Activated CD4-positive, alpha-beta T cell treated with anti-CD3 and anti-CD28 coated beads for 36 hours (primary cell): Measurements from ENCODE around the gene RABL6. TPM values are rescaled to one million over a fixed set of nuclear protein-coding genes. Genes with fewer than 3 reads are reported as not detected.
"Not testable (repeated sequence)": the region's sequence is repeated elsewhere in the genome, so short reads cannot be mapped to it uniquely, and the experiment has no call there.

Experiments used
- ATAC-seq: fragments of 200-7000 bp; cut with Tn5 transposase; one replicate; pipeline ENCODE4 v1.10.0; 2021; ENCODE audit warnings: mild to moderate bottlenecking, moderate library complexity
- CTCF ChIA-PET: fragments of 350-600 bp; sonication (Branson Sonifier 250); formaldehyde crosslinking; loops from one replicate; lab custom pipeline; 2021; ENCODE audit warnings: antibody characterized with exemption; lab: Charles Lee
- POLR2A ChIA-PET: fragments of 350-600 bp; sonication (Branson Sonifier 250); formaldehyde crosslinking; loops from one replicate; lab custom pipeline; 2021; ENCODE audit warnings: antibody characterized with exemption, inconsistent platforms; lab: Charles Lee
- DNase-seq: peaks from one replicate; pipeline ENCODE4 v3.0.0-alpha.2; 2020
- H3K27ac Mint-ChIP-seq: one replicate; pipeline ENCODE4 v1.8.0; 2021; ENCODE audit warnings: mixed read lengths
- H3K27me3 Mint-ChIP-seq: one replicate; pipeline ENCODE4 v1.8.0; 2021; ENCODE audit warnings: mixed read lengths
- H3K36me3 Mint-ChIP-seq: one replicate; pipeline ENCODE4 v1.8.0; 2021; ENCODE audit warnings: low read depth, mixed read lengths
- H3K4me1 Mint-ChIP-seq: one replicate; pipeline ENCODE4 v1.8.0; 2021; ENCODE audit warnings: mixed read lengths
- H3K4me3 Mint-ChIP-seq: one replicate; pipeline ENCODE4 v1.8.0; 2021; ENCODE audit warnings: mild to moderate bottlenecking, moderate library complexity, mixed read lengths
- H3K9me3 Mint-ChIP-seq: one replicate; pipeline ENCODE4 v1.8.0; 2021; ENCODE audit warnings: low read depth, mixed read lengths
- intact Hi-C, 2 experiments: fragments of 100-400 bp; cut with DNase I in 1 of 2; cut with micrococcal nuclease in 1 of 2; formaldehyde crosslinking; loops; one replicate each; pipeline versions ENCODE4 v1.14.2 to v1.15.1; 2022 to 2024; cut with DNase I, micrococcal nuclease
- total RNA-seq, 2 experiments: library from RNA; stranded (reverse); gene quantifications; one replicate each; pipeline ENCODE4 v1.2.3, GENCODE V29; 2021

The RABL6 gene, protein sequence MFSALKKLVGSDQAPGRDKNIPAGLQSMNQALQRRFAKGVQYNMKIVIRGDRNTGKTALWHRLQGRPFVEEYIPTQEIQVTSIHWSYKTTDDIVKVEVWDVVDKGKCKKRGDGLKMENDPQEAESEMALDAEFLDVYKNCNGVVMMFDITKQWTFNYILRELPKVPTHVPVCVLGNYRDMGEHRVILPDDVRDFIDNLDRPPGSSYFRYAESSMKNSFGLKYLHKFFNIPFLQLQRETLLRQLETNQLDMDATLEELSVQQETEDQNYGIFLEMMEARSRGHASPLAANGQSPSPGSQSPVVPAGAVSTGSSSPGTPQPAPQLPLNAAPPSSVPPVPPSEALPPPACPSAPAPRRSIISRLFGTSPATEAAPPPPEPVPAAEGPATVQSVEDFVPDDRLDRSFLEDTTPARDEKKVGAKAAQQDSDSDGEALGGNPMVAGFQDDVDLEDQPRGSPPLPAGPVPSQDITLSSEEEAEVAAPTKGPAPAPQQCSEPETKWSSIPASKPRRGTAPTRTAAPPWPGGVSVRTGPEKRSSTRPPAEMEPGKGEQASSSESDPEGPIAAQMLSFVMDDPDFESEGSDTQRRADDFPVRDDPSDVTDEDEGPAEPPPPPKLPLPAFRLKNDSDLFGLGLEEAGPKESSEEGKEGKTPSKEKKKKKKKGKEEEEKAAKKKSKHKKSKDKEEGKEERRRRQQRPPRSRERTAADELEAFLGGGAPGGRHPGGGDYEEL
- 10 to 100 TPM; 66.2 to 71.8 TPM for total RNA-seq

GRCh38 chr9:136807281-136808074 is at the start of gene RABL6:
RABL6 (plus strand) TSS chr9:136807948; CDS start chr9:136808197, 249 bp downstream.
- intact Hi-C loops, result loop anchor here (1.0 to 10.0 kb wide), 9 partner anchors 16 to 798 kb away; partner anchors contain the start of genes ARRDC1 (in 1 of the 2), EDF1 (in 1 of the 2), FBXW5 (in 1 of the 2) and NOTCH1 (in 1 of the 2)

GRCh38 chr9:136759001-136759400 is 48.7 kb upstream of the RABL6 start:
- no peak overlapping the region for H3K4me3 Mint-ChIP-seq
- ChIA-PET CTCF (interaction anchor here (0.6 to 1.6 kb wide), 4 partner anchors 8 to 276 kb away, joined by 3 to 4 read pairs (median 4); no protein-coding TSS in a partner anchor), POLR2A (no interaction called here)
- H3K4me1 Mint-ChIP-seq, result no peaks in the 10 kb centered on the region
- intact Hi-C loops, result no loop called here
- peaks cover 2% of the 10 kb centered on the region for H3K36me3 Mint-ChIP-seq
- DNase-seq, result no peak
- no peak overlapping the region for H3K27ac Mint-ChIP-seq
- peaks cover 9% of the 10 kb centered on the region for H3K27me3 Mint-ChIP-seq
- ATAC-seq, result no peak
- H3K9me3 Mint-ChIP-seq, result peaks cover 11% of the 10 kb centered on the region

More at GRCh38 chr9:136807281-136808074, at the start of gene RABL6:
- H3K36me3 Mint-ChIP-seq, result peaks cover 13% of the 10 kb centered on the region
- H3K27ac Mint-ChIP-seq, result peak within 1 kb of the TSS; percentile 88
- peak; percentile 88 for ATAC-seq
- no peaks in the 10 kb centered on the region for H3K9me3 Mint-ChIP-seq
- peak within 1 kb of the TSS; percentile 81 for H3K4me3 Mint-ChIP-seq
- ChIA-PET POLR2A (no interaction called here), CTCF (interaction anchor here (0.7 to 4.8 kb wide), 4 partner anchors 14 to 225 kb away, joined by 3 to 21 read pairs (median 6); partner anchors contain the start of gene AJM1)
- H3K4me1 Mint-ChIP-seq, result peaks cover 33% of the 10 kb centered on the region
- peak; percentile 86 for DNase-seq
- H3K27me3 Mint-ChIP-seq, result no peaks in the 10 kb centered on the region

DNA sequence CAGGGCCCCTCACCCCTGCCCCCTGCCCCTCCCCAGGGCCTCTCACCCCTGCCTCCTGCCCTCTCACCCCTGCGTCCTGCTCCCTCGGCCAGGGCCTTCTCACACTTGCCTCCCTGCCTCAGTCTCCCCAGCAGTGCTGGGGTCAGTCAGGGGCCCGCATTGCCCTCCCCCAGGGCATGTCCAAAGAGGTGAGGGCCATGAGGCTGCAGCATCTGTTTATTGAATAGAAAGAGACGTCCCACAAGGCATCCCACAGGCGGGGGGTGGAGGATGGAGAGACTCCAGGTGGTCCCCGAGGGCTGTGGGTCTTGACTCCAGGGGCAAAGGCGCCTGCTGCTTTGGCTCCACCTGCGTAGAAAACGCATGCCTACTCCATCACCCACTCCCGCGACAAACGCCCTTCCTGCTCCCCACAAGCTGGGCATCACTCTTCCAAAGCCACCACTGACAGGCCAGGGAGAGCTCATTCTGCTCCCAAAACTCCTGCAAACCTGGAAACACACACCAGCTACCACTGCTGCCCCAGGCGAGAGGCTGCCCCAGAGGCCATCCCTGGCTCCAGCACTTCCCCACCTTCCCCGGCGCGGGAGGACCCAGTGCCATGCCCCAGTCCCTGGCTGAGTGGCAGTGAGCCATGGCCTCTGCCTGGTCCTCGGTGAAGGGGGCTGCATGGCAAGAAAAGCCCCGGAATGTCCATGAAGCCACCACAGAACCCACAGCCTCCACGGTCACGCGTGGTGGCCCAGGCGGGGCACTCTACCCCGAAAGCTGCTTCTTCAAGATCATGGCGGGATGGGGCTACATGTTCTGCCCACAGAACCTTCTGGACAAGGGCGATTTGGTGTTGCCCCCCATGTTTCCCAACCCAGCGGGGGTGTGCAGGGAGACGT is 48.1 kb upstream of the RABL6 start:
- ATAC-seq (no peak), DNase-seq (no peak)
- POLR2A ChIA-PET, result no interaction called here
- Mint-ChIP-seq H3K36me3 (peaks cover 2% of the 10 kb centered on the region), H3K27ac (no peak overlapping the region), H3K9me3 (peaks cover 11% of the 10 kb centered on the region), H3K4me3 (no peak overlapping the region), H3K4me1 (no peaks in the 10 kb centered on the region), H3K27me3 (peaks cover 9% of the 10 kb centered on the region)
- CTCF ChIA-PET, result interaction anchor here (0.6 to 1.6 kb wide), 5 partner anchors 9 to 276 kb away, joined by 3 to 4 read pairs (median 4); no protein-coding TSS in a partner anchor
- intact Hi-C loops, result no loop called here

- intact Hi-C loops, result no loop called here
- DNase-seq, result no peak
- Mint-ChIP-seq H3K4me1 (no peaks in the 10 kb centered on the region), H3K27ac (no peak overlapping the region), H3K4me3 (no peak overlapping the region), H3K27me3 (peaks cover 9% of the 10 kb centered on the region), H3K36me3 (peaks cover 2% of the 10 kb centered on the region), H3K9me3 (peaks cover 9% of the 10 kb centered on the region)
- ATAC-seq, result no peak
- ChIA-PET CTCF (interaction anchor here (0.6 to 1.6 kb wide), 5 partner anchors 10 to 1256 kb away, joined by 3 to 4 read pairs (median 4); no protein-coding TSS in a partner anchor), POLR2A (no interaction called here)
Measured at GRCh38 chr9:136760424-136760823, 47.3 kb upstream of the RABL6 start.

- DNase-seq (peak; percentile 58), ATAC-seq (peak; percentile 34)
- H3K4me1 Mint-ChIP-seq, H3K36me3 Mint-ChIP-seq, H3K27ac Mint-ChIP-seq, H3K4me3 Mint-ChIP-seq, H3K27me3 Mint-ChIP-seq, intact Hi-C loops, H3K9me3 Mint-ChIP-seq: not testable (repeated sequence)
- CTCF ChIA-PET, result interaction anchor here (0.7 to 1.6 kb wide), 3 partner anchors 10 to 1257 kb away, joined by 3 to 4 read pairs (median 4); no protein-coding TSS in a partner anchor
- POLR2A ChIA-PET, result interaction anchor here (0.6 kb wide), 1 partner anchor 10 kb away, joined by 3 read pairs; no protein-coding TSS in a partner anchor
Measured at GRCh38 chr9:136760834-136761544, 46.8 kb upstream of the RABL6 start.

- DNase-seq, result no peak
- Mint-ChIP-seq H3K27me3 (peaks cover 2% of the 10 kb centered on the region), H3K4me1 (peaks cover 5% of the 10 kb centered on the region), H3K36me3 (no peaks in the 10 kb centered on the region), H3K4me3 (no peak overlapping the region), H3K9me3 (no peaks in the 10 kb centered on the region), H3K27ac (no peak overlapping the region)
- ChIA-PET POLR2A (interaction anchor here (0.6 kb wide), 1 partner anchor 10 kb away, joined by 3 read pairs; no protein-coding TSS in a partner anchor), CTCF (no interaction called here)
- intact Hi-C loops, result no loop called here
- ATAC-seq, result no peak
Measured at GRCh38 chr9:136761545-136761981, 46.2 kb upstream of the RABL6 start.

- Mint-ChIP-seq H3K4me3 (no peak overlapping the region), H3K4me1 (peaks cover 12% of the 10 kb centered on the region), H3K9me3 (no peaks in the 10 kb centered on the region), H3K36me3 (no peaks in the 10 kb centered on the region), H3K27ac (no peak overlapping the region), H3K27me3 (peaks cover 6% of the 10 kb centered on the region)
- POLR2A ChIA-PET, result no interaction called here
- DNase-seq (no peak), ATAC-seq (no peak)
- intact Hi-C loops, result no loop called here
- CTCF ChIA-PET, result no interaction called here
Measured at GRCh38 chr9:136762221-136762691, 45.5 kb upstream of the RABL6 start.

GRCh38 chr9:136762915-136763648 is 44.7 kb upstream of the RABL6 start:
- CTCF ChIA-PET, result no interaction called here
- no peaks in the 10 kb centered on the region for H3K36me3 Mint-ChIP-seq

DNA sequence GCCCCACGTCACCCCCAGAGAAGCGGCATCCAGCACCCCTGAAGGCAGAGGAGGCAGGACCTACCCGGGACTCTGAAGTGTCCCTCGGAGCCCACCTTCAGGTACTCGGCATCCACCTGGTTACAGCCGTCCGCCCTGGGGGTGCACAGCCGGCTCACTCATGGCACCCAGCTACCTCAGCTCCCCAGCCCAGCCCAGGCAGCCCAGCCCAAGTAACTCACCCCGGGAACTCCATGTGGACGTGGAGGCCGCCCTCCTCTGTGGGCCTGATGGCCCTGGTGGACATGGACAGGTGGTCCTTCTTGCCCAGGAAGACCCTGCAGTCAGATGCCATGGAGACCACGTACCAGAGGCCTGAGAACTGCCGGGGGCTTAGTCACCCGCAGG is 44.1 kb upstream of the RABL6 start:
- ChIA-PET POLR2A (no interaction called here), CTCF (interaction anchor here (0.5 kb wide), 1 partner anchor 29 kb away, joined by 3 read pairs; no protein-coding TSS in a partner anchor)
- peaks cover 17% of the 10 kb centered on the region for H3K4me1 Mint-ChIP-seq
- ATAC-seq (no peak), DNase-seq (no peak)
- intact Hi-C loops, result no loop called here
- no peaks in the 10 kb centered on the region for H3K36me3 Mint-ChIP-seq
- no peaks in the 10 kb centered on the region for H3K9me3 Mint-ChIP-seq
- H3K27ac Mint-ChIP-seq, result no peak overlapping the region
- H3K27me3 Mint-ChIP-seq, result peaks cover 9% of the 10 kb centered on the region
- H3K4me3 Mint-ChIP-seq, result no peak overlapping the region

More at GRCh38 chr9:136762915-136763648, 44.7 kb upstream of the RABL6 start:
- DNase-seq (peak; percentile 77), ATAC-seq (peak; percentile 26)
- POLR2A ChIA-PET, result no interaction called here
- Mint-ChIP-seq H3K4me3 (no peak overlapping the region), H3K9me3 (no peaks in the 10 kb centered on the region), H3K27ac (no peak overlapping the region), H3K27me3 (peaks cover 9% of the 10 kb centered on the region), H3K4me1 (peaks cover 17% of the 10 kb centered on the region)
- intact Hi-C loops, result no loop called here
